HEK293 (cell line): ENCODE data around the gene TES.

Experiments used
- CTCF ChIA-PET: fragments of 350-600 bp; formaldehyde crosslinking; extraction: SDS; loops from one replicate; lab custom pipeline; 2021; ENCODE audit warnings: antibody characterized with exemption; lab: Yijun Ruan, JAX
- POLR2A ChIA-PET: fragments of 300-600 bp; formaldehyde crosslinking; extraction: SDS; loops from one replicate; lab custom pipeline; 2020; ENCODE audit warnings: antibody characterized with exemption, inconsistent platforms; lab: Yijun Ruan, JAX
- H3K27ac ChIP-seq: fragments of 200-500 bp; sonication (Bioruptor generic); 2 replicates; pipeline ENCODE4 v1.5.1; 2014; ENCODE audit warnings: low read depth, low read length, control low read depth, inconsistent platforms; ENCODE audit errors: extremely low read depth
- H3K36me3 ChIP-seq, 2 experiments: fragments of 200-500 bp in 1 of 2; sonication (Bioruptor generic) in 1 of 2; 1 replicate in 1 of 2; 2 replicates in 1 of 2; pipeline ENCODE4 v1.5.1; 2014 to 2017; ENCODE audit warnings: inconsistent platforms in 2 of 2, low read length in 2 of 2; ENCODE audit not compliant: control insufficient read depth in 2 of 2, insufficient read depth in 1 of 2
- H3K4me1 ChIP-seq: fragments of 200-500 bp; sonication (Bioruptor generic); 2 replicates; pipeline ENCODE4 v1.5.1; 2014; ENCODE audit warnings: mild to moderate bottlenecking, low read length, inconsistent platforms; ENCODE audit not compliant: control insufficient read depth, insufficient read depth
- H3K4me3 ChIP-seq: 2 replicates; pipeline ENCODE4 v1.5.1; 2011; ENCODE audit warnings: low read depth, mild to moderate bottlenecking, control low read depth, low read length, moderate library complexity
- H3K9me3 ChIP-seq: fragments of 200-500 bp; sonication (Bioruptor generic); 2 replicates; pipeline ENCODE4 v1.5.1; 2014; ENCODE audit warnings: low read depth, low read length, inconsistent platforms; ENCODE audit not compliant: control insufficient read depth, insufficient read depth
- ELK4 ChIP-seq: IDR thresholded peaks from 2 replicates; pipeline ENCODE4 v1.6.1; 2011; ENCODE audit warnings: mild to moderate bottlenecking, low read depth, low read length, borderline replicate concordance
- KLF8 ChIP-seq: fragments of 450-650 bp; formaldehyde crosslinking; IDR thresholded peaks from 2 replicates; pipeline ENCODE4 v1.5.1; 2016; ENCODE audit warnings: missing biosample characterization, missing genetic modification characterization
- SETDB1 ChIP-seq: IDR thresholded peaks from one replicate; pipeline ENCODE4 v1.6.1; 2017; ENCODE audit warnings: mild to moderate bottlenecking, low read length, moderate library complexity, mixed read lengths; ENCODE audit not compliant: insufficient read length
- TSHZ1 ChIP-seq: fragments of 450-650 bp; formaldehyde crosslinking; IDR thresholded peaks from 2 replicates; pipeline ENCODE4 v1.5.1; 2016; ENCODE audit warnings: missing biosample characterization, missing genetic modification characterization, borderline replicate concordance
- ZBTB8A ChIP-seq: fragments of 450-650 bp; formaldehyde crosslinking; IDR thresholded peaks from 2 replicates; pipeline ENCODE4 v1.5.1; 2016; ENCODE audit warnings: missing biosample characterization, missing genetic modification characterization
- ZFP3 ChIP-seq: fragments of 450-650 bp; formaldehyde crosslinking; IDR thresholded peaks from 2 replicates; pipeline ENCODE4 v1.5.1; 2016; ENCODE audit warnings: low read depth, missing biosample characterization, missing genetic modification characterization
- ZNF112 ChIP-seq: fragments of 450-650 bp; formaldehyde crosslinking; IDR thresholded peaks from 2 replicates; pipeline ENCODE4 v1.5.0; 2017; ENCODE audit warnings: missing biosample characterization, missing genetic modification characterization
- ZNF114 ChIP-seq: fragments of 450-650 bp; formaldehyde crosslinking; IDR thresholded peaks from 2 replicates; pipeline ENCODE4 v1.5.0; 2017; ENCODE audit warnings: missing biosample characterization, missing genetic modification characterization
- ZNF121 ChIP-seq: fragments of 450-650 bp; formaldehyde crosslinking; IDR thresholded peaks from 2 replicates; pipeline ENCODE4 v1.5.1; 2016; ENCODE audit warnings: missing biosample characterization, missing genetic modification characterization
- ZNF138 ChIP-seq: fragments of 450-650 bp; formaldehyde crosslinking; IDR thresholded peaks from 2 replicates; pipeline ENCODE4 v1.5.1; 2016; ENCODE audit warnings: missing biosample characterization, missing genetic modification characterization, borderline replicate concordance
- ZNF155 ChIP-seq: fragments of 450-650 bp; formaldehyde crosslinking; IDR thresholded peaks from 2 replicates; pipeline ENCODE4 v1.5.1; 2016; ENCODE audit warnings: missing biosample characterization, missing genetic modification characterization
- ZNF2 ChIP-seq: fragments of 450-650 bp; formaldehyde crosslinking; IDR thresholded peaks from 2 replicates; pipeline ENCODE4 v1.5.1; 2016; ENCODE audit warnings: missing biosample characterization, missing genetic modification characterization
- ZNF221 ChIP-seq: fragments of 450-650 bp; formaldehyde crosslinking; IDR thresholded peaks from 2 replicates; pipeline ENCODE4 v1.5.1; 2017; ENCODE audit warnings: missing biosample characterization, missing genetic modification characterization, borderline replicate concordance
- ZNF223 ChIP-seq: fragments of 450-650 bp; formaldehyde crosslinking; IDR thresholded peaks from 2 replicates; pipeline ENCODE4 v1.5.1; 2016; ENCODE audit warnings: missing biosample characterization, missing genetic modification characterization
- ZNF302 ChIP-seq: fragments of 450-650 bp; formaldehyde crosslinking; IDR thresholded peaks from 2 replicates; pipeline ENCODE4 v1.5.1; 2016; ENCODE audit warnings: missing biosample characterization, missing genetic modification characterization, low read depth
- ZNF354C ChIP-seq: fragments of 450-650 bp; formaldehyde crosslinking; IDR thresholded peaks from 2 replicates; pipeline ENCODE4 v1.5.1; 2016; ENCODE audit warnings: missing biosample characterization, missing genetic modification characterization, low read depth, borderline replicate concordance
- ZNF37A ChIP-seq: fragments of 450-650 bp; IDR thresholded peaks from 2 replicates; pipeline ENCODE4 v1.5.1; 2018; ENCODE audit warnings: missing biosample characterization, missing genetic modification characterization
- ZNF398 ChIP-seq: fragments of 450-650 bp; formaldehyde crosslinking; IDR thresholded peaks from 2 replicates; pipeline ENCODE4 v1.5.1; 2017; ENCODE audit warnings: missing biosample characterization, missing genetic modification characterization
- ZNF449 ChIP-seq: fragments of 450-650 bp; formaldehyde crosslinking; IDR thresholded peaks from 2 replicates; pipeline ENCODE4 v1.5.1; 2017; ENCODE audit warnings: missing biosample characterization, mild to moderate bottlenecking, missing genetic modification characterization, moderate library complexity
- ZNF510 ChIP-seq: fragments of 450-650 bp; formaldehyde crosslinking; IDR thresholded peaks from 2 replicates; pipeline ENCODE4 v1.5.1; 2018; ENCODE audit warnings: mild to moderate bottlenecking, missing genetic modification characterization, missing biosample characterization; ENCODE audit not compliant: insufficient replicate concordance
- ZNF514 ChIP-seq: fragments of 450-650 bp; formaldehyde crosslinking; IDR thresholded peaks from 2 replicates; pipeline ENCODE4 v1.5.1; 2016; ENCODE audit warnings: missing biosample characterization, missing genetic modification characterization
- ZNF549 ChIP-seq: fragments of 450-650 bp; IDR thresholded peaks from 2 replicates; pipeline ENCODE4 v1.5.1; 2018; ENCODE audit warnings: missing biosample characterization, missing genetic modification characterization, mild to moderate bottlenecking, inconsistent platforms, moderate library complexity
- ZNF560 ChIP-seq: fragments of 450-650 bp; formaldehyde crosslinking; IDR thresholded peaks from 2 replicates; pipeline ENCODE4 v1.5.1; 2017; ENCODE audit warnings: missing biosample characterization, missing genetic modification characterization, borderline replicate concordance
- ZNF677 ChIP-seq: fragments of 450-650 bp; IDR thresholded peaks from 2 replicates; pipeline ENCODE4 v1.5.0; 2018; ENCODE audit warnings: missing biosample characterization, mild to moderate bottlenecking, missing genetic modification characterization, moderate library complexity
- ZNF791 ChIP-seq: fragments of 450-650 bp; formaldehyde crosslinking; IDR thresholded peaks from 2 replicates; pipeline ENCODE4 v1.5.1; 2016; ENCODE audit warnings: missing biosample characterization, missing genetic modification characterization

The TES gene

GRCh38 chr7:116215551-116215950 is 5.2 kb downstream of the TES start (continued):
- TF ChIP-seq ZNF791 (tag by site-specific recombination): no peak
- TF ChIP-seq ZNF398 (tag by site-specific recombination): no peak
- no peak for TF ChIP-seq ZNF677 (tag by site-specific recombination)
- no peak for TF ChIP-seq ZNF114 (tag by site-specific recombination)
- no peak for TF ChIP-seq ZNF2 (tag by site-specific recombination)
- TF ChIP-seq ZNF121 (tag by site-specific recombination): no peak
- TF ChIP-seq KLF8 (tag by site-specific recombination): no peak
- TF ChIP-seq ZNF514 (tag by site-specific recombination): no peak
- TF ChIP-seq ZNF138 (tag by site-specific recombination): no peak
- no peak for TF ChIP-seq ZNF354C

- Histone ChIP-seq H3K27ac (peak overlapping the region; percentile 5; the same call in 1 of the 2 replicates), H3K36me3 (no peaks in the 10 kb centered on the region), H3K9me3 (no peaks in the 10 kb centered on the region), H3K4me1 (peaks cover 38% of the 10 kb centered on the region), H3K4me3 (no peak overlapping the region)
- CTCF ChIA-PET: interaction anchor here (1.7 to 2.6 kb wide), 3 partner anchors 9 to 44 kb away, joined by 6 to 11 read pairs (median 10); no protein-coding TSS in a partner anchor
- peak; percentile 31 for TF ChIP-seq ZNF510 (tag by site-specific recombination)
- TF ChIP-seq ZNF560 (tag by site-specific recombination): no peak
- TF ChIP-seq ZNF155 (tag by site-specific recombination): no peak
- no peak for TF ChIP-seq TSHZ1 (tag by site-specific recombination)
- POLR2A ChIA-PET: interaction anchor here (1.8 kb wide), 1 partner anchor 13 kb away, joined by 8 read pairs; no protein-coding TSS in a partner anchor
These were observed 6.7 kb downstream of the TES start for GRCh38 chr7:116216956-116217571.

- H3K4me3 ChIP-seq: no peak overlapping the region
- H3K36me3 ChIP-seq: no peaks in the 10 kb centered on the region
- POLR2A ChIA-PET: interaction anchor here (0.6 to 1.8 kb wide), 2 partner anchors 12 to 17 kb away, joined by 3 to 8 read pairs; no protein-coding TSS in a partner anchor
- H3K4me1 ChIP-seq: peaks cover 44% of the 10 kb centered on the region
- CTCF ChIA-PET: interaction anchor here (0.7 to 2.6 kb wide), 4 partner anchors 8 to 37 kb away, joined by 3 to 11 read pairs (median 7); no protein-coding TSS in a partner anchor
- no peaks in the 10 kb centered on the region for H3K9me3 ChIP-seq
- H3K27ac ChIP-seq: peak overlapping the region; percentile 67
- no peak; the same call in 1 of the 2 replicates for TF ChIP-seq ZNF223 (tag by site-specific recombination)
- peak; percentile 44; the same call in 1 of the 2 replicates for TF ChIP-seq ZFP3 (tag by site-specific recombination)
- no peak for TF ChIP-seq ELK4
- TF ChIP-seq SETDB1: no peak
- peak; percentile 87; the same call in 1 of the 2 replicates for TF ChIP-seq ZNF302 (tag by site-specific recombination)
- TF ChIP-seq ZNF549: 0 out of 2 replicates have a peak, but pooled peaks have one; percentile 16
- TF ChIP-seq ZNF449 (tag by site-specific recombination): peak; percentile 99
- TF ChIP-seq ZNF112 (tag by site-specific recombination): no peak
- TF ChIP-seq ZBTB8A (tag by site-specific recombination): peak; percentile 100
- TF ChIP-seq ZNF37A (tag by site-specific recombination): peak; percentile 29; the same call in 1 of the 2 replicates
- TF ChIP-seq ZNF221 (tag by site-specific recombination): no peak
These were observed 7.8 kb downstream of the TES start for GRCh38 chr7:116218051-116218645.
